DMS114 treated with DMSO at 0.1 percent for 48 hours (cell line): ENCODE data around the gene EEF1E1.

ENCODE experiments used
- DNase-seq: peaks from one replicate; lab custom pipeline; 2025; ENCODE audit not compliant: unreplicated experiment; lab: John Stamatoyannopoulos, UW

The EEF1E1 gene

GRCh38 chr6:8102122-8102958 is at the start of gene EEF1E1:
TSS of gene EEF1E1 (minus strand) at chr6:8102548. CDS start at chr6:8102521, 27 bp downstream.
- DNase-seq = peak; percentile 96

DNA sequence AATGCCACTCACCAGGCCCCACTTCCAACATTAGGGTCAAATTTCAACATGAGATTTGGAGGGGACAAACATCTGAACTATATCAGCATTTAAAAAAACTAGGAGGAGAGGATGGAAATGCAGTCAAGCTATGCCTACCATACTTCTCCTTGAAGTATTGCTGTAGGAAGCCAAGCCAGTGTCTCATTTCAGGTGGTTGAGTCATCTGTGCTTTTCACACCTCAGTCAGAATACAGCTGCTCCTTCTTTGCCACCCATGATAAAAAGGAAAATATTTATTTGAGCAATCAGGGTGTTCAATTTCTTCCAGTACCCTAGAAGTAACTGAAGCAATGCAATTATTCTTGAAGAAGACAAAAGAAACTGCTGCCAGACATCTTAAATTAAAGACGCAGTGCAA is 47.0 kb upstream of the EEF1E1 start:
- DNase-seq = no peak

- DNase-seq = no peak
These were observed 41.6 kb upstream of the EEF1E1 start for GRCh38 chr6:8143945-8144344.

- DNase-seq = no peak
These were observed 37.1 kb upstream of the EEF1E1 start for GRCh38 chr6:8139451-8139850.

DNA sequence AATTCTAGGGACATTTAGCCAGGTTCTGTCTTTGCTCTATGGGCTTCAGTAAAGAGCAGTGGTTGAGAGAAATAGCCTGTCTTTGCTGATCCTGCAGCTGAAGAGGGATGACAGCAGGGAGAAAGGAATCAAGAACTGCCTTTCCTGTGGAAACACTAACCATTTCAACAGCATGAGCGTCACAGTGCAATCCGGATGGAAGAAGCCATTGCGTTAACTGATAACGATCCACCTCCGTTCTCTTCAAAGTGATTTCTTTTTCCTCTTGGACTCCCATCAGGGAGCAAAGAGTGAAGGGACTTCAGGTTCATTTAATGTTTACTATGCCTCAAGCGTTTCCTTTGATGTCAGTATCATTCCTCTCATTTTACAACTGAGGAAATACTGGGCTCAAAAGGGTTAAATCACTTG is 35.2 kb upstream of the EEF1E1 start:
- no peak for DNase-seq

GRCh38 chr6:8135276-8135675 is 32.9 kb upstream of the EEF1E1 start:
- no peak for DNase-seq

DNA sequence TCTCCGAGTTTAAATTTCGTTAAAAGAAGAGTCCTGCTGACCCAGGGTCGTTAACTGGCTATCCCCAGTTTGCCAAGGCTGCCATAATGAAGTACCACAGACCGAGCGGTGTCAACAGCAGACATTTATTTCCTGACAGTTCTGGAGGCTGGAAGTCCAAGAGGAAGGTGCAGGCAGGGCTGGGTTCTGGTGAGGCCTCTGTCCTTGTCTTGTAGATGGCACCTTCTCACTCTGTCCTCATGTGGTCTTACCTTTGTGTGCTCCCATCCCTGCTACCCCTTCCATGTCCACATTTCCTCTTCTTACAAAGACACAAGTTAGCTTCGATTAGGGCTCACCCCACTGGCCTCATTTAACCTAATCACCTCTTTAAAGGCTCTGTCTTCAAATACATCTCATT is 29.8 kb upstream of the EEF1E1 start:
- DNase-seq = no peak

DNA sequence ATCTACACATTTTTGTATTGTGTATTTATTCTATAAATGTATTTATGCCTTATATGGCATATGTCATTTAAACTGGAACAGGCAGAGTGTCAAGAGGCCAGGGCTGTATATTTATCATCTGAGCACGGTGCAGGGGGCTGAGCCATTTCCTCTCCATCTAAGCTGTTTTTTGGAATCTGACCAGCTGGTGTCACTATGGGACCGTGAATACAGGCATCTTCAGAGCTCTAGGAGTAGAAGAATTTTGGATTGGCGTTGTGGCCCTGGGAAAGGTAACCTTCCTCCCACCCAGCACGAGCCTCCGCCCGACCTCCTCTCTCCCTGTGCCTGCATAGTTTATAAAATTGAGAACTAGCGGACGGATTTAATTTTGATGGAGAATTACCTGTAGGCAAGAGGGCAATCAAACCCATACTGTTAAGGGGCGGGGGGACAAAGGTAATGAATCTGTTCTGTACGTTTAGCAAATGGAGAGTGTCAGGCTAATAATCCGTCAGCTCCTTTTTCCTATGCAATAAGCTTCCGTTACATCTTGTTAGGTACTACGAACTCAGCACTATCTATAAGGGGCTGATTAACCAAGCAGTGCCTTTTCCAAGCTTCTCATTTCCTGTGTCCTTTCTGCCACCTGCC is 29.0 kb upstream of the EEF1E1 start:
- DNase-seq = peak; percentile 71

DNA sequence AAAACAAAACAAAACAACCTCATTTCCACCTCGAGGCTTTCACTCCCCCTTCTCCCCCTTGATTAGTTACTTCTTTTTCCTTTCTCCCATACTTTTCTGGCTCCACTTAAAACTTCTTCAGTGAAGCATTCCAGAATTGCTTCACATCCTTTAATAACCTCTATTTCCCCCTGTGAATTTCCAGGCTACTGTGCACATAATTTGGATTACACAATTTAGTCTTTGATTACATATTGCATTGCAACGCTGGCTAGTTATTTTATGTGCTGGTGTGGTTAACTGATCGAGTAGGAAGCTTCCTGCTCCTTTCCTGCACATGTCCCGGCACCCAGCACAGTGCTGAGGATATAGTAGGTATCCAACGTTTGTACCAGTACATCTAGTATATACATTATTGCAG is 28.1 kb upstream of the EEF1E1 start:
- DNase-seq = no peak

DNA sequence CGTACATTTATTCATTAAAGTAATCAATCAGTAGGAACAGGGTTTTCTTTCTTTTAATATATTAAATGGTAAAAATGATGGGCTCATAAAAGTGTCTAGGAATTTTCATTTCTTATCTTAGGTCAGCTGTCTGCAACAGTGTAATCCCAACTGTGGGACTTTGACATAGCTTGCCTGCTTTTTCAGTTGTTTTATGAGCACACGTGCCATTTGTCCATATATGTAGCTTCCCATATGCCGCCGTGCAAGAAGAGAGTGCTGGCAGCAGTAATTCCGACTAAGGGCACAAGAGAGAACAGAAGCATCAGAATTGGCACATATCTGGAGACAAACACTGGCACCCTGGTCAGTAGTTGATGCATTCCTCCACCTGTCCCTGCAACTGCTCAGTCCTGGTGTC is 20.9 kb upstream of the EEF1E1 start:
- DNase-seq = no peak

GRCh38 chr6:8114956-8115355 is 12.6 kb upstream of the EEF1E1 start:
- DNase-seq = no peak

DNA sequence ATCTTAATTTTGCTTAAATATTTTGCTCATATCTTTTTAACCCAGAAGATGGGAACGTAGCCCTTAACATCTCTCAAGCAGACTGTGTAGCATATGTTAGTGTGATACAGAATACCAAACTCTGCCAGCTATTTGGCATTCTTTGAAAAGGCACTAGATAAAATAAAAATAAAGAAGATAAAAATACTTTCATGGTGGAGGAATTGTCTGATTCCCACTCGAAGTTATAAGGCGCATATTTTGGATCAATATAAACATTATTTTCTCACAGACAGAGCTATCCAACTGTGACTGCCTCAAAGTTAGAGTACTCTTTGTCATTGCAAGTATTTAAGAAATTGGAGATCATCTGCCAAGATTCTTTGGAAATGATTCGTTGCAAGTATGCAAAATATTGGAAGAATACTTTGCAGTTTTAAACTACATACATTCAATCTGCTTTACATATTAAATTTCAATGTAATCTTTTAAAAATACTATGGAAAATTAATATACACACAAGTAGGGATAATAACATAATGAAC is 10.8 kb upstream of the EEF1E1 start:
- no peak for DNase-seq

- no peak for DNase-seq
These were observed 8.4 kb upstream of the EEF1E1 start for GRCh38 chr6:8110725-8111124.

- DNase-seq = no peak
These were observed 7.9 kb upstream of the EEF1E1 start for GRCh38 chr6:8110117-8110721.

- DNase-seq = no peak
These were observed 6.6 kb upstream of the EEF1E1 start for GRCh38 chr6:8108759-8109539.

- no peak for DNase-seq
These were observed 5.8 kb upstream of the EEF1E1 start for GRCh38 chr6:8108031-8108660.

DNA sequence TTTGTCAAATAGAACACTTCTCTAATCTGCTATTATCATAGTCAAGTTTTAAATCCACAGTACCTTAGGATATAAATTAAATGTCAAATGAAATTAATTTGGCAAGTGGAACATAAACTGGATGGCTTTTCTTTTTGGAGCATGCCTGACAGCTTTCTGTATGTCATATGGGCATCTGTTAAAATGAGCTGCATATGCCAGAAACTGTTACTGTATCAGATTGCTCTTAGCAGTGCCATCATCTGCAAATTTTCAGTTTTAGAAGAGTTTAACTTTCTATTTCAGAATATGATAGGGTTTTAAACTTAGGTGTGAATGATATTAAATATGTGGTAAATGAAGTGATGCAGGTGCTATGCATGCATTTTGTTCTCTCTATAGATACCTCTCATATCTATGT is 3.4 kb upstream of the EEF1E1 start:
- no peak for DNase-seq

GRCh38 chr6:8103726-8104125 is 1.4 kb upstream of the EEF1E1 start:
- DNase-seq = no peak

GRCh38 chr6:8100159-8100854 is 2.0 kb downstream of the EEF1E1 start:
- DNase-seq = no peak

- DNase-seq = no peak
These were observed 11.7 kb downstream of the EEF1E1 start for GRCh38 chr6:8090650-8091049.
